ENCODE results near the gene EXOC6B.

EXOC6B gene

DNA sequence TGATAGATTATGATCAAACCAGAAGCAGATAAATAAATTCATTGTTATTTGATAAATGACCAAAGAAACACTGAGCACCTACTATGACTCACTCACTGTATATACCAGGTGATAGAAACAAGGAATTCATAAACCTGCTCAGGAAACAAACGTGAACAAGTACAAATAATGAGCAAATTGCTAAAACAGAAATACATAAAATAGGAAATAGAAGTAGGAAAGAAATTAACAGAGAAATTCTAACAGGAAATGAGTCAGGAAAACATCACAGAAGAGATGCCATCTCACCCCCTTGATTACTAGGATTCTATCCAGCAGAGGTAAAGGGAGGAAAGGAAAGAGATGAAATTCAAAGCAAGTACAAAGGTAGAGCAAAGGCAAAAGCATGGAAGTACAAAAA lies 31.3 kb downstream of the EXOC6B start:
- Histone ChIP-seq H3K4me2 (ENCODE audit: low read length) (no peak overlapping the region), H2BK120ac (ENCODE audit: low read depth, low read length) (no peak overlapping the region), H3K18ac (ENCODE audit: low read length) (no peak overlapping the region), H3K4ac (ENCODE audit: low read depth, low read length) (no peak overlapping the region), H3K23ac (ENCODE audit: low read length) (no peak overlapping the region), H3K4me1 (ENCODE audit: control insufficient read depth, low read depth, low read length) (no peaks in the 10 kb centered on the region), H3K79me2 (ENCODE audit: control insufficient read depth, insufficient read depth, low read length) (no peaks in the 10 kb centered on the region), H2BK5ac (ENCODE audit: low read length) (no peak overlapping the region), H4K8ac (ENCODE audit: low read depth, low read length) (no peak overlapping the region), H3K79me1 (ENCODE audit: low read length) (no peaks in the 10 kb centered on the region), H2BK15ac (replicated peaks; ENCODE audit: low read depth) (no peak overlapping the region), H3K27ac (ENCODE audit: low read depth, low read length) (no peak overlapping the region), H3K9ac (ENCODE audit: low read length) (no peak overlapping the region), H4K5ac (ENCODE audit: low read length) (no peak overlapping the region), H3K36me3 (ENCODE audit: control insufficient read depth, insufficient read depth, low read length) (no peaks in the 10 kb centered on the region), H3K27me3 (ENCODE audit: insufficient read depth, low read length, poor library complexity) (no peaks in the 10 kb centered on the region), H3K56ac (ENCODE audit: low read length) (no peak overlapping the region), H2AK5ac (ENCODE audit: low read length) (no peak overlapping the region), H3K4me3 (ENCODE audit: low read length) (no peak overlapping the region)
- WGBS (ENCODE audit: extremely low coverage, insufficient coverage, low lambda C conversion rate) = no CpG with 5 or more reads among the region's 1 CpG
- DNase-seq = peak; percentile 22

DNA sequence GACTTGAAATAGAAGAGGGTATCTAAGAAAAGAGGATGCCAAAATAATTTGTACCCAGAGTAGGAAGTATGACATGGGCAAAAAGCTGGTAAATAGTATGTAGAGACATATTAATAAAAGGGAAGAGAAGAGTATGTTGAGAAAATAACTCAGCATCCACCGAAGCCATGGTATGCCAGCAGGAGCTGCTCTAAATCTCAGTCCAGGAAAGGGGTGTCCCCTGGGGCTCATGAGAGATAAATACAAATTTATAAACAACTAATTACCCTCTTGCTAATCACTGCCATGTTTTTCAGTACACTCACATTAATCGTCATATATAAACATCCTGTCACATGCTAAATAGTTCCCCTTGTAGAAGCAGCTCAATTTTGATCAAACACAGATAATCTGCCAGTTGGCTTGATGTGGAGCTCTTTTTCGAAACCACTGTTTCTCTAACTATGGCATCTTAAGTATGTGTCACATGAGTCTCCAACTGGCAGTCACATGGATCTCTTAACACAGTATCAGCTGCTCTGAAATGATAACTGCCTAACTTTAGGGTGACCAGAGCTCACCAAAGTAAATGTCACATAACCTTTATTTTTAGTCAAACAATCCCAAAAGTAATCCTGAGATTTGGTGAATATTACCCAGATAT lies 31.9 kb downstream of the EXOC6B start:
- no peak overlapping the region for H3K56ac ChIP-seq (ENCODE audit: low read length)
- H2BK15ac ChIP-seq (replicated peaks; ENCODE audit: low read depth) = no peak overlapping the region
- no peak overlapping the region for H3K23ac ChIP-seq (ENCODE audit: low read length)
- no peak overlapping the region for H3K4ac ChIP-seq (ENCODE audit: low read depth, low read length)
- WGBS (ENCODE audit: extremely low coverage, insufficient coverage, low lambda C conversion rate) = no CpG with 5 or more reads among the region's 3 CpGs
- no peaks in the 10 kb centered on the region for H3K36me3 ChIP-seq (ENCODE audit: control insufficient read depth, insufficient read depth, low read length)
- no peaks in the 10 kb centered on the region for H3K79me2 ChIP-seq (ENCODE audit: control insufficient read depth, insufficient read depth, low read length)
- H3K27me3 ChIP-seq (ENCODE audit: insufficient read depth, low read length, poor library complexity) = no peaks in the 10 kb centered on the region
- H4K8ac ChIP-seq (ENCODE audit: low read depth, low read length) = no peak overlapping the region
- H3K27ac ChIP-seq (ENCODE audit: low read depth, low read length) = no peak overlapping the region
- H2BK120ac ChIP-seq (ENCODE audit: low read depth, low read length) = no peak overlapping the region
- H3K4me1 ChIP-seq (ENCODE audit: control insufficient read depth, low read depth, low read length) = no peaks in the 10 kb centered on the region
- no peak overlapping the region for H3K18ac ChIP-seq (ENCODE audit: low read length)
- no peak overlapping the region for H3K9ac ChIP-seq (ENCODE audit: low read length)
- no peak overlapping the region for H2AK5ac ChIP-seq (ENCODE audit: low read length)
- no peak overlapping the region for H4K5ac ChIP-seq (ENCODE audit: low read length)
- H2BK5ac ChIP-seq (ENCODE audit: low read length) = no peak overlapping the region
- H3K4me3 ChIP-seq (ENCODE audit: low read length) = no peak overlapping the region
- H3K79me1 ChIP-seq (ENCODE audit: low read length) = no peaks in the 10 kb centered on the region
- peak; percentile 77 for DNase-seq
- no peak overlapping the region for H3K4me2 ChIP-seq (ENCODE audit: low read length)

DNA sequence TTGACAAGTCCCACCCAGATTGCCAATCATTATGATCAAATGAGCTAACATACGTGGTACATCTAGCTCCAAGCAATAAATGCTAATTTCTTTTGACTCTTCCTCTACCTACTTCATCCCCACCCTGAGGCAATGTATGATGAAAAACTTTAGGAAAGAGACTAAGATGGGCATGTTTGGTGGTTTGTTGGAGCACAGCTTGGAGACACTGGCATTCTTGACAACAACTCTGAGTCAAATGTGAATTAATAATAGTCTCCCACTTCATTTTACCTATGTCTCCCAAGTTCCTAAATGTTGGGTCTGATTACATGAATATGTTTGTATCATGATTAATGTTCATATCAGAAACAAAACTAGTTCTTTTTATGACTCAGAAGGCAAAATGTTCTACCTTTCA lies 36.6 kb downstream of the EXOC6B start:
- no peak overlapping the region for H3K23ac ChIP-seq (ENCODE audit: low read length)
- H3K56ac ChIP-seq (ENCODE audit: low read length) = no peak overlapping the region
- no peaks in the 10 kb centered on the region for H3K36me3 ChIP-seq (ENCODE audit: control insufficient read depth, insufficient read depth, low read length)
- H3K18ac ChIP-seq (ENCODE audit: low read length) = no peak overlapping the region
- H3K79me2 ChIP-seq (ENCODE audit: control insufficient read depth, insufficient read depth, low read length) = no peaks in the 10 kb centered on the region
- no peak overlapping the region for H3K9ac ChIP-seq (ENCODE audit: low read length)
- no peaks in the 10 kb centered on the region for H3K4me1 ChIP-seq (ENCODE audit: control insufficient read depth, low read depth, low read length)
- H4K8ac ChIP-seq (ENCODE audit: low read depth, low read length) = no peak overlapping the region
- no peak overlapping the region for H3K4me2 ChIP-seq (ENCODE audit: low read length)
- H3K4me3 ChIP-seq (ENCODE audit: low read length) = no peak overlapping the region
- no peaks in the 10 kb centered on the region for H3K27me3 ChIP-seq (ENCODE audit: insufficient read depth, low read length, poor library complexity)
- WGBS (ENCODE audit: extremely low coverage, insufficient coverage, low lambda C conversion rate) = no CpG with 5 or more reads among the region's 1 CpG
- no peak overlapping the region for H3K27ac ChIP-seq (ENCODE audit: low read depth, low read length)
- DNase-seq = no peak
- no peak overlapping the region for H2AK5ac ChIP-seq (ENCODE audit: low read length)
- H2BK15ac ChIP-seq (replicated peaks; ENCODE audit: low read depth) = no peak overlapping the region
- no peak overlapping the region for H2BK120ac ChIP-seq (ENCODE audit: low read depth, low read length)
- H3K4ac ChIP-seq (ENCODE audit: low read depth, low read length) = no peak overlapping the region
- no peak overlapping the region for H4K5ac ChIP-seq (ENCODE audit: low read length)
- no peak overlapping the region for H2BK5ac ChIP-seq (ENCODE audit: low read length)
- H3K79me1 ChIP-seq (ENCODE audit: low read length) = no peaks in the 10 kb centered on the region

DNA sequence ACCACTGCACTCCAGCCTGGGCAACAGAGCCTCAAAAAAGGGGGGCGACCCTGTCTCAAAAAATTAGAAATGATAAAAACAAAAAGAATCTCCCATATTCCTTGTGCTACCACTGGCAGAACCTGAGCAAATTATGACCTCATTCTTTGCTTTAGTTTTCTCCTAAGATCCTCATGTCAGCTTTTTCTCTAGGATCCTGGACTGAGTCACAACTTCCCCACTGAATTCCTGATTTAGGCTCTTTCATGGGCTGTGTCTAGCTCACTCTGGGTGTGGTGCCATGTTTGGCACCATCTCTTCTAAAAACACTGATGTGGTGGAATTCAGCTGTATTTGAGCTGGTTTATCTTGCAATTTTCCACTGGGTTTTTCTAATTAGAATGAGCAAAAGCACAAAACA lies 37.1 kb downstream of the EXOC6B start:
- Histone ChIP-seq H2AK5ac (ENCODE audit: low read length) (no peak overlapping the region), H3K56ac (ENCODE audit: low read length) (no peak overlapping the region), H2BK5ac (ENCODE audit: low read length) (no peak overlapping the region), H3K18ac (ENCODE audit: low read length) (no peak overlapping the region), H3K79me2 (ENCODE audit: control insufficient read depth, insufficient read depth, low read length) (no peaks in the 10 kb centered on the region), H3K4me3 (ENCODE audit: low read length) (no peak overlapping the region), H3K36me3 (ENCODE audit: control insufficient read depth, insufficient read depth, low read length) (no peaks in the 10 kb centered on the region), H3K27me3 (ENCODE audit: insufficient read depth, low read length, poor library complexity) (no peaks in the 10 kb centered on the region), H4K8ac (ENCODE audit: low read depth, low read length) (no peak overlapping the region), H3K9ac (ENCODE audit: low read length) (no peak overlapping the region), H3K79me1 (ENCODE audit: low read length) (no peaks in the 10 kb centered on the region), H3K27ac (ENCODE audit: low read depth, low read length) (no peak overlapping the region), H4K5ac (ENCODE audit: low read length) (no peak overlapping the region), H2BK120ac (ENCODE audit: low read depth, low read length) (no peak overlapping the region), H2BK15ac (replicated peaks; ENCODE audit: low read depth) (no peak overlapping the region), H3K23ac (ENCODE audit: low read length) (no peak overlapping the region), H3K4me1 (ENCODE audit: control insufficient read depth, low read depth, low read length) (no peaks in the 10 kb centered on the region), H3K4ac (ENCODE audit: low read depth, low read length) (no peak overlapping the region), H3K4me2 (ENCODE audit: low read length) (no peak overlapping the region)
- DNase-seq = no peak
- no CpG with 5 or more reads among the region's 1 CpG for WGBS (ENCODE audit: extremely low coverage, insufficient coverage, low lambda C conversion rate)

DNA sequence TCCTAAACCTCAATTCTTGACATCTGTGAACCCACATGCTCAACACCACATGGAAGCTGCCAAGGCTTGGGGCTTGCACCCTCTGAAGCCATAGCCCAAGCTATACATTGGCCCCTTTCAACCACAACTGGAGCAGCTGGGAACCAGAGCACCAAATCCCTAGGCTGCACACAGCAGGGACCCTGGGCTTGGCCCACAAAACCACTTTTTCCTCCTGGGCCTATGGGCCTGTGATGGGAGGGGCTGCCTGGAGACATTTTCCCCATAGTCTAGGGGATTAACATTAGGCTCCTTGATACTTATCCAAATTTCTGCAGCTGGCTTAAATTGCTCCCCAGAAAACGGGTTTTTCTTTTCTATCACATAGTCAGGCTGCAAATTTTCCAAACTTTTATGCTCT lies 40.3 kb downstream of the EXOC6B start:
- H3K79me2 ChIP-seq (ENCODE audit: control insufficient read depth, insufficient read depth, low read length) = no peaks in the 10 kb centered on the region
- no peaks in the 10 kb centered on the region for H3K36me3 ChIP-seq (ENCODE audit: control insufficient read depth, insufficient read depth, low read length)
- no peak overlapping the region for H3K9ac ChIP-seq (ENCODE audit: low read length)
- no peak overlapping the region for H3K4ac ChIP-seq (ENCODE audit: low read depth, low read length)
- no peak overlapping the region for H3K27ac ChIP-seq (ENCODE audit: low read depth, low read length)
- H3K23ac ChIP-seq (ENCODE audit: low read length) = no peak overlapping the region
- no peak overlapping the region for H2BK120ac ChIP-seq (ENCODE audit: low read depth, low read length)
- no peak for DNase-seq
- no peak overlapping the region for H4K5ac ChIP-seq (ENCODE audit: low read length)
- no peak overlapping the region for H3K18ac ChIP-seq (ENCODE audit: low read length)
- H2AK5ac ChIP-seq (ENCODE audit: low read length) = no peak overlapping the region
- no peaks in the 10 kb centered on the region for H3K27me3 ChIP-seq (ENCODE audit: insufficient read depth, low read length, poor library complexity)
- no CpG with 5 or more reads among the region's 1 CpG for WGBS (ENCODE audit: extremely low coverage, insufficient coverage, low lambda C conversion rate)
- no peaks in the 10 kb centered on the region for H3K4me1 ChIP-seq (ENCODE audit: control insufficient read depth, low read depth, low read length)
- H3K4me3 ChIP-seq (ENCODE audit: low read length) = no peak overlapping the region
- H2BK15ac ChIP-seq (replicated peaks; ENCODE audit: low read depth) = no peak overlapping the region
- H3K4me2 ChIP-seq (ENCODE audit: low read length) = no peak overlapping the region
- no peak overlapping the region for H4K8ac ChIP-seq (ENCODE audit: low read depth, low read length)
- H3K56ac ChIP-seq (ENCODE audit: low read length) = no peak overlapping the region
- no peak overlapping the region for H2BK5ac ChIP-seq (ENCODE audit: low read length)
- H3K79me1 ChIP-seq (ENCODE audit: low read length) = no peaks in the 10 kb centered on the region

DNA sequence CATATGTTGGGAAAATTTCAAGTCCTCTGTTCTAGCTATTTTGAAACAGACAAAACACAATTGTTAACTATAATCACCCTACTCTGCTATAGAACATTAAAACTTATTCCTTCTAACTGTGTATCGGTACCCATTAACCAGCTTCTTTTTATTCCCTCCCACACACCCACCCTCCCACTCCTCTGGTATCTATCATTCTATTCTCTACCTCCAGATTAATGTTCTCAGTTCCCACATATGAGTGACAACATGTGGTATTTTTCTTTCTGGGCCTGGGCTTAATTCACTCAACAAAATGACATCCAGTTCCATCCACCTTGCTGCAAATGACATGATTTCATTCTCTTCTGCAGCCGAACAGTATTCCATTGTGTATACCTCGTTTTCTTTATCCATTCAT lies 43.3 kb downstream of the EXOC6B start:
- no peak overlapping the region for H2BK120ac ChIP-seq (ENCODE audit: low read depth, low read length)
- no peak overlapping the region for H3K27ac ChIP-seq (ENCODE audit: low read depth, low read length)
- no peaks in the 10 kb centered on the region for H3K36me3 ChIP-seq (ENCODE audit: control insufficient read depth, insufficient read depth, low read length)
- no peak overlapping the region for H3K18ac ChIP-seq (ENCODE audit: low read length)
- no peak overlapping the region for H2AK5ac ChIP-seq (ENCODE audit: low read length)
- H3K56ac ChIP-seq (ENCODE audit: low read length) = no peak overlapping the region
- DNase-seq = no peak
- no peak overlapping the region for H4K5ac ChIP-seq (ENCODE audit: low read length)
- no peak overlapping the region for H4K8ac ChIP-seq (ENCODE audit: low read depth, low read length)
- no peaks in the 10 kb centered on the region for H3K79me1 ChIP-seq (ENCODE audit: low read length)
- no peak overlapping the region for H2BK15ac ChIP-seq (replicated peaks; ENCODE audit: low read depth)
- H3K23ac ChIP-seq (ENCODE audit: low read length) = no peak overlapping the region
- no peaks in the 10 kb centered on the region for H3K4me1 ChIP-seq (ENCODE audit: control insufficient read depth, low read depth, low read length)
- WGBS (ENCODE audit: extremely low coverage, insufficient coverage, low lambda C conversion rate) = no CpG with 5 or more reads among the region's 3 CpGs
- no peaks in the 10 kb centered on the region for H3K79me2 ChIP-seq (ENCODE audit: control insufficient read depth, insufficient read depth, low read length)
- no peak overlapping the region for H3K4me3 ChIP-seq (ENCODE audit: low read length)
- H3K4me2 ChIP-seq (ENCODE audit: low read length) = no peak overlapping the region
- no peaks in the 10 kb centered on the region for H3K27me3 ChIP-seq (ENCODE audit: insufficient read depth, low read length, poor library complexity)
- H2BK5ac ChIP-seq (ENCODE audit: low read length) = no peak overlapping the region
- H3K4ac ChIP-seq (ENCODE audit: low read depth, low read length) = no peak overlapping the region
- no peak overlapping the region for H3K9ac ChIP-seq (ENCODE audit: low read length)
